B cell (primary cell): Measurements from ENCODE around the gene LRPPRC. TPM values are rescaled to one million over a fixed set of nuclear protein-coding genes. Genes with fewer than 3 reads are reported as not detected.

Experiments used
- ATAC-seq: fragments of 200-7000 bp; cut with Tn5 transposase; one replicate; pipeline ENCODE4 v1.10.0; 2021; ENCODE audit warnings: low read depth, mild to moderate bottlenecking, moderate number of reproducible peaks, moderate library complexity
- CTCF ChIA-PET: fragments of 350-600 bp; sonication (Branson Sonifier 250); formaldehyde crosslinking; loops from one replicate; lab custom pipeline; 2021; ENCODE audit warnings: antibody characterized with exemption, inconsistent platforms; lab: Charles Lee
- POLR2A ChIA-PET: fragments of 350-600 bp; sonication (Branson Sonifier 250); formaldehyde crosslinking; loops from one replicate; lab custom pipeline; 2021; ENCODE audit warnings: antibody characterized with exemption; lab: Charles Lee
- DNase-seq: peaks from one replicate; pipeline ENCODE4 v3.0.0; 2013
- H2AFZ ChIP-seq: 2 replicates; pipeline ENCODE4 v1.6.1; 2012; ENCODE audit warnings: mild to moderate bottlenecking, low read depth, low read length; ENCODE audit not compliant: insufficient read depth, poor library complexity, severe bottlenecking
- H3K27ac ChIP-seq, 2 donors: 1 replicate in 1 of 2; 2 replicates in 1 of 2; pipeline ENCODE4 v1.5.1; 2012 to 2013; ENCODE audit warnings: low read length in 2 of 2, mild to moderate bottlenecking in 2 of 2, moderate library complexity in 1 of 2
- H3K27me3 ChIP-seq, 4 experiments: fragments of 200-600 bp in 1 of 4; sonication (generic) in 1 of 4; replicated peaks in 1 of 4; 1 replicate in 2 of 4; 2 replicates in 2 of 4; pipeline versions ENCODE4 v1.6.1 to v1.7.0; 2013 to 2016; ENCODE audit warnings: low read length in 3 of 4, mild to moderate bottlenecking in 2 of 4, mixed read lengths in 1 of 4, moderate library complexity in 1 of 4; ENCODE audit not compliant: insufficient read depth in 4 of 4, control insufficient read depth in 3 of 4; ENCODE audit errors: control extremely low read depth in 1 of 4
- H3K36me3 ChIP-seq, 2 experiments: replicated peaks in 1 of 2; 1 replicate in 1 of 2; 2 replicates in 1 of 2; pipeline versions ENCODE4 v1.6.1 to v1.7.1; 2013; ENCODE audit warnings: low read length in 1 of 2; ENCODE audit not compliant: insufficient read depth in 2 of 2, control insufficient read depth in 1 of 2; ENCODE audit errors: control extremely low read depth in 1 of 2, extremely low read depth in 1 of 2
- H3K4me1 ChIP-seq, 2 donors: fragments of 200-600 bp in 1 of 2; sonication (generic) in 1 of 2; 1 replicate in 1 of 2; 2 replicates in 1 of 2; pipeline versions ENCODE4 v1.5.1 to v1.6.1; 2013 to 2017; ENCODE audit warnings: low read length in 2 of 2; ENCODE audit not compliant: control insufficient read depth in 2 of 2, insufficient read depth in 2 of 2
- H3K4me2 ChIP-seq: replicated peaks from 2 replicates; pipeline ENCODE3; 2012; ENCODE audit warnings: mild to moderate bottlenecking, low read depth, low read length; ENCODE audit not compliant: poor library complexity, severe bottlenecking
- H3K4me3 ChIP-seq, 5 experiments: fragments of 200-600 bp in 1 of 5; sonication (generic) in 1 of 5; 1 replicate in 3 of 5; 2 replicates in 2 of 5; pipeline versions ENCODE4 v1.5.1 to v1.7.0; 2011 to 2016; ENCODE audit warnings: low read length in 4 of 5, mild to moderate bottlenecking in 4 of 5, low read depth in 2 of 5, control low read depth in 1 of 5, moderate library complexity in 1 of 5; ENCODE audit not compliant: insufficient read depth in 1 of 5; ENCODE audit errors: control extremely low read depth in 1 of 5, extremely low read depth in 1 of 5
- H3K79me2 ChIP-seq: fragments of 200-600 bp; sonication (generic); one replicate; pipeline ENCODE4 v1.6.0; 2016; ENCODE audit warnings: low read length; ENCODE audit not compliant: control insufficient read depth, insufficient read depth
- H3K9ac ChIP-seq: fragments of 200-600 bp; sonication (generic); 2 replicates; pipeline ENCODE4 v1.6.1; 2017; ENCODE audit warnings: mild to moderate bottlenecking, low read length, moderate library complexity
- H3K9me3 ChIP-seq, 3 donors: one replicate each; pipeline versions ENCODE4 v1.6.1 to v1.7.1; 2013; ENCODE audit warnings: low read length in 2 of 3; ENCODE audit not compliant: control insufficient read depth in 2 of 3, insufficient read depth in 1 of 3; ENCODE audit errors: control extremely low read depth in 1 of 3
- H4K20me1 ChIP-seq: 2 replicates; pipeline ENCODE4 v1.6.0; 2012; ENCODE audit warnings: mild to moderate bottlenecking, low read length; ENCODE audit not compliant: insufficient read depth, control insufficient read depth, poor library complexity, severe bottlenecking
- H3K27ac Mint-ChIP-seq: one replicate; pipeline ENCODE4 v1.8.0; 2021; ENCODE audit warnings: mixed read lengths
- H3K27me3 Mint-ChIP-seq: one replicate; pipeline ENCODE4 v1.8.0; 2021; ENCODE audit warnings: mixed read lengths
- H3K4me1 Mint-ChIP-seq: one replicate; pipeline ENCODE4 v1.8.0; 2021; ENCODE audit warnings: mixed read lengths
- H3K4me3 Mint-ChIP-seq: one replicate; pipeline ENCODE4 v1.8.0; 2021; ENCODE audit warnings: mixed read lengths
- H3K9me3 Mint-ChIP-seq: one replicate; pipeline ENCODE4 v1.8.0; 2022; ENCODE audit warnings: mixed read lengths; ENCODE audit not compliant: insufficient read depth
- EZH2 ChIP-seq: IDR thresholded peaks from 2 replicates; pipeline ENCODE4 v1.6.1; 2012; ENCODE audit warnings: borderline replicate concordance, low read depth, mild to moderate bottlenecking, moderate library complexity, low read length; ENCODE audit not compliant: insufficient read depth, poor library complexity, severe bottlenecking
- WGBS: methylation state at CpG from one replicate; pipeline ENCODE4 v1.1.5; 2013; ENCODE audit warnings: missing lambda C conversion rate; ENCODE audit not compliant: insufficient coverage; 5-methylcytosine and 5-hydroxymethylcytosine counted together
- intact Hi-C: fragments of 100-400 bp; cut with micrococcal nuclease; formaldehyde crosslinking; loops from one replicate; pipeline ENCODE4 v1.10.0; 2022
- polyA plus RNA-seq: library from polyadenylated mRNA; depleted of rRNA; stranded (reverse); fragments of >200 nt; gene quantifications from 2 replicates; pipeline ENCODE4 v1.2.3, GENCODE V29; 2012
- total RNA-seq, 2 donors: library from RNA; stranded (reverse); fragments of 120-200 nt in 1 of 2; gene quantifications; 1 replicate in 1 of 2; 2 replicates in 1 of 2; pipeline versions ENCODE4 v1.2.3 to v1.2.4, GENCODE V29; 2013 to 2022
- TF ChIP-seq, protein P1 (sequence below): fragments of 200-600 bp; IDR thresholded peaks from one replicate; pipeline ENCODE4 v1.8.0; 2022; ENCODE audit warnings: antibody characterized with exemption, mild to moderate bottlenecking

Gene LRPPRC
- total and polyA plus RNA-seq, 2 donors (not counting 1 experiment from before 2014, with no cell fraction given): 17.6 to 75.6 TPM

- Mint-ChIP-seq H3K4me1 (no peaks in the 10 kb centered on the region), H3K9me3 (no peaks in the 10 kb centered on the region), H3K27me3 (peaks cover 34% of the 10 kb centered on the region), H3K4me3 (no peak overlapping the region), H3K27ac (no peak overlapping the region)
- intact Hi-C loops: no loop called here
- no peaks in the 10 kb centered on the region for H3K36me3 ChIP-seq
- H3K9me3 ChIP-seq: no peaks in the 10 kb centered on the region
- WGBS: 75% methylated on average over 1 of the region's 3 CpGs
- H3K27me3 ChIP-seq: peaks cover 0 to 13% (median 2%) of the 10 kb centered on the region in 4 experiments
- no peaks in the 10 kb centered on the region for H4K20me1 ChIP-seq
- H3K4me2 ChIP-seq: no peak overlapping the region
- H3K9ac ChIP-seq: no peak overlapping the region
- H2AFZ ChIP-seq: no peak overlapping the region
- no peaks in the 10 kb centered on the region for H3K79me2 ChIP-seq
- DNase-seq (no peak), ATAC-seq (no peak)
- POLR2A ChIA-PET: no interaction called here
- no peak overlapping the region for H3K27ac ChIP-seq
- no peaks in the 10 kb centered on the region for H3K4me1 ChIP-seq
- H3K4me3 ChIP-seq: no peak overlapping the region
- CTCF ChIA-PET: no interaction called here
- no peak for TF ChIP-seq EZH2
- TF ChIP-seq, protein P1, sequence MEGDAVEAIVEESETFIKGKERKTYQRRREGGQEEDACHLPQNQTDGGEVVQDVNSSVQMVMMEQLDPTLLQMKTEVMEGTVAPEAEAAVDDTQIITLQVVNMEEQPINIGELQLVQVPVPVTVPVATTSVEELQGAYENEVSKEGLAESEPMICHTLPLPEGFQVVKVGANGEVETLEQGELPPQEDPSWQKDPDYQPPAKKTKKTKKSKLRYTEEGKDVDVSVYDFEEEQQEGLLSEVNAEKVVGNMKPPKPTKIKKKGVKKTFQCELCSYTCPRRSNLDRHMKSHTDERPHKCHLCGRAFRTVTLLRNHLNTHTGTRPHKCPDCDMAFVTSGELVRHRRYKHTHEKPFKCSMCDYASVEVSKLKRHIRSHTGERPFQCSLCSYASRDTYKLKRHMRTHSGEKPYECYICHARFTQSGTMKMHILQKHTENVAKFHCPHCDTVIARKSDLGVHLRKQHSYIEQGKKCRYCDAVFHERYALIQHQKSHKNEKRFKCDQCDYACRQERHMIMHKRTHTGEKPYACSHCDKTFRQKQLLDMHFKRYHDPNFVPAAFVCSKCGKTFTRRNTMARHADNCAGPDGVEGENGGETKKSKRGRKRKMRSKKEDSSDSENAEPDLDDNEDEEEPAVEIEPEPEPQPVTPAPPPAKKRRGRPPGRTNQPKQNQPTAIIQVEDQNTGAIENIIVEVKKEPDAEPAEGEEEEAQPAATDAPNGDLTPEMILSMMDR: no peak
Observed at GRCh38 chr2:43854671-43855070, 141.1 kb downstream of the LRPPRC start.

- 92% methylated on average over 8 of the region's 10 CpGs for WGBS
- H3K9ac ChIP-seq: no peak overlapping the region
- H3K27me3 ChIP-seq: peaks cover 0 to 13% (median 2%) of the 10 kb centered on the region in 4 experiments
- H3K36me3 ChIP-seq: no peaks in the 10 kb centered on the region
- H3K4me3 ChIP-seq: no peak overlapping the region
- H3K9me3 ChIP-seq: no peaks in the 10 kb centered on the region
- ChIA-PET POLR2A (no interaction called here), CTCF (no interaction called here)
- Mint-ChIP-seq H3K9me3 (no peaks in the 10 kb centered on the region), H3K27me3 (peaks cover 28% of the 10 kb centered on the region), H3K27ac (no peak overlapping the region), H3K4me1 (no peaks in the 10 kb centered on the region), H3K4me3 (no peak overlapping the region)
- ATAC-seq (no peak), DNase-seq (no peak)
- H4K20me1 ChIP-seq: no peaks in the 10 kb centered on the region
- no peak overlapping the region for H3K4me2 ChIP-seq
- no peak overlapping the region for H2AFZ ChIP-seq
- no peak for TF ChIP-seq EZH2
- TF ChIP-seq, protein P1: no peak
- no peaks in the 10 kb centered on the region for H3K79me2 ChIP-seq
- intact Hi-C loops: no loop called here
- no peak overlapping the region for H3K27ac ChIP-seq
- H3K4me1 ChIP-seq: peaks cover 0 to under 1% of the 10 kb centered on the region in 2 donors
Observed at GRCh38 chr2:43853141-43854081, 142.4 kb downstream of the LRPPRC start.
